ENCODE results near the gene ZNF565.
"Not testable (repeated sequence)": the region's sequence is repeated elsewhere in the genome, so short reads cannot be mapped to it uniquely, and the experiment has no call there.

Gene ZNF565

DNA sequence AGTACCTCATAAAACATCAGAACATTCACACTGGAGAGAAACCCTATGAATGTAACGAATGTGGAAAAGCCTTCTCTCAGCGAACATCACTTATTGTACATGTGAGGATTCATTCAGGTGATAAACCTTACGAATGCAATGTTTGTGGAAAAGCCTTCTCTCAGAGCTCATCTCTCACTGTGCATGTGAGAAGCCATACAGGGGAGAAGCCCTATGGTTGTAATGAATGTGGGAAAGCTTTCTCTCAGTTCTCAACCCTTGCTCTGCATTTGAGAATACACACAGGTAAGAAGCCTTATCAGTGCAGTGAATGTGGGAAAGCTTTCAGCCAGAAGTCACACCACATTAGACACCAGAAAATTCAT lies 22.5 kb upstream of the ZNF565 start:
- CTCF ChIA-PET = interaction anchor here (1.1 kb wide), 1 partner anchor 179 kb away, joined by 3 read pairs; no protein-coding TSS in a partner anchor
- POLR2A ChIA-PET = no interaction called here
- no peak for DNase-seq (ENCODE audit: extremely low spot score)
- no peak for TF ChIP-seq CTCF (IDR thresholded peaks at IDR 0.05; ENCODE audit: control extremely low read depth, extremely low read depth, low read depth, missing control alignments)

DNA sequence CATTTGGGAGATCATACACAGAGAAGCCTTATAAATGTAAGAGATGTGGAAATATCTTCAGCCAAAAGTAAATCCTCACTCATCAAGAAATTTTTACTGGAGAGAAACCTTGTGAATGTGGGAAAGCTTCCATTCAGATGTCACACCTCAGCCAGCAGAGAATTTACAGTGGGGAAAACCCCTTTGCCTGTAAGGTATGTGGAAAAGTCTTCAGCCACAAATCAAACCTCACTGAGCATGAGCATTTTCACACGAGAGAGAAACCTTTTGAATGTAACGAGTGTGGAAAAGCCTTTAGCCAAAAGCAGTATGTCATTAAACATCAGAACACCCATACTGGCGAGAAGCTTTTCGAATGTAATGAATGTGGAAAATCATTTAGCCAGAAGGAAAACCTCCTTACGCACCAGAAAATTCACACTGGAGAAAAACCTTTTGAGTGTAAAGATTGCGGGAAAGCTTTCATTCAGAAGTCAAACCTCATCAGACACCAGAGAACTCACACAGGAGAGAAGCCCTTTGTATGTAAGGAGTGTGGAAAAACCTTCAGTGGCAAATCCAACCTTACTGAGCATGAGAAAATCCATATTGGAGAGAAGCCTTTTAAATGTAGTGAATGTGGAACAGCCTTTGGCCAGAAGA lies 22.0 kb upstream of the ZNF565 start:
- ChIA-PET CTCF (interaction anchor here (1.1 kb wide), 1 partner anchor 180 kb away, joined by 3 read pairs; no protein-coding TSS in a partner anchor), POLR2A (no interaction called here)
- no peak for TF ChIP-seq CTCF (IDR thresholded peaks at IDR 0.05; ENCODE audit: control extremely low read depth, extremely low read depth, low read depth, missing control alignments)

GRCh38 chr19:36233626-36234025 lies 19.2 kb upstream of the ZNF565 start:
- POLR2A ChIA-PET; DNase-seq (ENCODE audit: extremely low spot score); CTCF ChIA-PET: not testable (repeated sequence)

More for the DNA sequence above, 22.0 kb upstream of the ZNF565 start:
- no peak for DNase-seq (ENCODE audit: extremely low spot score)

DNA sequence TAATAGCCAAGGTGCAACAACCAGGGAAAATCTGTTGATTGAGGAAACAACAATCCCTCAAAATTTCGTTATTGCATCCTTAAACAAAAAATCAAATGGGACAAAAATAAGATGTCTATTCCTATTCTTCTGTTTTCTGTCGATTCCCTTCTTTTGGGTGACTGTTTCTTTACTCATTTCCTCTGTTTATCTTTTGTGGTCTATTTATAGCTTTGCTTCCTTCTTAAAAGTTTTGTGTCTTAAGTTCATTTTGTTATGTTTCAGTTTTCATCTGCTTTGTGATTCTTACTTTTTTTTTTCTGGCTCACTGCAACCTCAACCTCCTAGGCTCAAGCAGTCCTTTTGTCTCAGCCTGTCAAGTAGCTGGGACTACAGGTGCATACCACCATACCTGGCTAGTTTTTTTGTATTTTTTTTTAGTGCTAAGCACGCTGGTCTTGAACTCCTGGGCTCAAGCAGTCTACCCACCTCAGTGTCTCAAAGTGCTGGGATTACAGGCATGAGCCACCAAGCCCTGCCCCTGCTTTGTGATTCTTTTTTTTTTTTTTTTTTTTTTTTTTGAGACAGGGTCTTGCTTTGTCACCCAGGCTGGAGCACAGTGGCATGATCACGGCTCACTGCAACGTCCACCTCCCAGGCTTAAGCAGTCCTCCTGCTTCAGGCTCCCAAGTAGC lies 10.9 kb upstream of the ZNF565 start:
- ChIA-PET CTCF (no interaction called here), POLR2A (no interaction called here)
- TF ChIP-seq CTCF (IDR thresholded peaks at IDR 0.05; ENCODE audit: control extremely low read depth, extremely low read depth, low read depth, missing control alignments) = no peak
- DNase-seq (ENCODE audit: extremely low spot score) = no peak

- ChIA-PET POLR2A (no interaction called here), CTCF (interaction anchor here (1.1 kb wide), 1 partner anchor 14 kb away, joined by 3 read pairs; no protein-coding TSS in a partner anchor)
- no peak for DNase-seq (ENCODE audit: extremely low spot score)
- TF ChIP-seq CTCF (IDR thresholded peaks at IDR 0.05; ENCODE audit: control extremely low read depth, extremely low read depth, low read depth, missing control alignments) = no peak
Measured at GRCh38 chr19:36222503-36222902, 8.0 kb upstream of the ZNF565 start.

GRCh38 chr19:36221474-36221873 lies 7.0 kb upstream of the ZNF565 start:
- no peak for DNase-seq (ENCODE audit: extremely low spot score)
- CTCF ChIA-PET = no interaction called here
- POLR2A ChIA-PET = no interaction called here
- no peak for TF ChIP-seq CTCF (IDR thresholded peaks at IDR 0.05; ENCODE audit: control extremely low read depth, extremely low read depth, low read depth, missing control alignments)

Measured in GM10248 (cell line).